Hematopoietic multipotent progenitor cell treated with erythropoietin and hydrocortisone succinate and interleukin-3 and kit ligand, for 8 days (in vitro differentiated cells): Measurements from ENCODE around the gene PCDHA6.
"Not testable (repeated sequence)": the region's sequence is repeated elsewhere in the genome, so short reads cannot be mapped to it uniquely, and the experiment has no call there.

Experiments used
- DNase-seq: peaks from one replicate; pipeline ENCODE4 v3.0.0-alpha.2; 2015

PCDHA6 gene

DNA sequence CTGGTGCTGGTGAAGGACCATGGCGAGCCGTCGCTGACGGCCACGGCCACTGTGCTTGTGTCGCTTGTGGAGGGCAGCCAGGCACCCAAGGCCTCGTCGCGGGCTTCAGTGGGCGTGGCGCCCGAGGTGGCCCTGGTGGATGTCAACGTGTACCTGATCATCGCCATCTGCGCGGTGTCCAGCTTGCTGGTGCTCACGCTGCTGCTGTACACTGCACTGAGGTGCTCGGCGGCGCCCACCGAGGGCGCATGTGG is 30.2 kb downstream of the PCDHA6 start:
- no peak for DNase-seq

DNA sequence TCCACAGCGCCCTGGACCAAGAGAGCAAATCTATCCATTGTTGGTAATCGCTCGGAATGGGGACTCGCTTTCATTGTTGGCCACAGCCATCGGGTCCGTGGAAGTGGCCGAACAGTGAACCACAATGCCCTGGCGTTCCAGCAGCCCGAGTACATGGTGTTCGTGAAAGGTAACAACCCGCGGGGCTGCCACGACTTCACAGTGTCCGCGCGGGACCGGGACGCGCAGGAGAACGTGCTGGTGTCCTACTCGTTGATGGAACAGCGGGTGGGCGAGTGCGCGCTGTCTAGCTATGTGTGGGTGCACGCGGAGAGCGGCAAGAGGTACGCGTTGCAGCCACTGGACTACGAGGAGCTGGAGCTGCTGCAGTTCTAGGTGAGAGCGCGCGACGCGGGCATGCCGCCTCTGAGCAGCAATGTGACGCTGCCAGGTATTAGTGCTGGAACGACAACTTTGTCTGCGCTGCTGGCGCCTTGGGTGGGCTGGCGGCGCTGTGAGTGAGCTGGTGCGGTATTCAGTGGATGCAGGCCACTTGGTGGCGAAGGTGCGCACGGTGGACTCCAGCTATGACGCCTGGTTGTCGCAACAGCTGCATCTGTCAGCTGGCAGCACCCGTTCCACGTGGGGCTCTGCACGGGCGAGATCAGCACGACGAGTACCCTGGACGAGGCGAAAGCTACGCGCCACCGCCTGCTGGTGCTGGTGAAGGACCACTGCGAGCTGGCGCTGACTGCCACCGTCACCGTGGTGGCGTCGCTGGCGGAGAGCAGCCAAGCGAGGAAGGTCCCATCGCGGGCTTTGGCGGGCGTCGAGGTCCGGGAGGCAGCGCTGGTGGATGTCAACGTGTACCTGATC is 34.9 kb downstream of the PCDHA6 start:
- no peak for DNase-seq

GRCh38 chr5:140868721-140869554 is 41.2 kb downstream of the PCDHA6 start, which contains the start of gene PCDHA11:
Gene PCDHA11 (plus strand): TSS chr5:140868957. CDS start chr5:140869104, 147 bp downstream.
- no peak for DNase-seq

DNA sequence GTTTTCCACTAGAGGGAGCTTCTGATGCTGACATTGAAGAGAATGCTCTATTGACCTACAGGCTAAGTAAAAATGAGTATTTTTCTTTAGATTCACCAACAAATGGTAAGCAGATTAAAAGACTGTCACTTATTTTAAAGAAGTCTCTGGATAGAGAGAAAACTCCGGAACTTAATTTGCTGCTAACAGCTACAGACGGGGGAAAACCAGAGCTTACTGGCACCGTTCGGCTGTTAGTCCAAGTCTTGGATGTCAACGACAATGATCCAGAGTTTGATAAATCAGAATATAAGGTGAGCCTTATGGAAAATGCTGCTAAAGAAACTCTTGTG is 41.8 kb downstream of the PCDHA6 start:
- DNase-seq = no peak

DNA sequence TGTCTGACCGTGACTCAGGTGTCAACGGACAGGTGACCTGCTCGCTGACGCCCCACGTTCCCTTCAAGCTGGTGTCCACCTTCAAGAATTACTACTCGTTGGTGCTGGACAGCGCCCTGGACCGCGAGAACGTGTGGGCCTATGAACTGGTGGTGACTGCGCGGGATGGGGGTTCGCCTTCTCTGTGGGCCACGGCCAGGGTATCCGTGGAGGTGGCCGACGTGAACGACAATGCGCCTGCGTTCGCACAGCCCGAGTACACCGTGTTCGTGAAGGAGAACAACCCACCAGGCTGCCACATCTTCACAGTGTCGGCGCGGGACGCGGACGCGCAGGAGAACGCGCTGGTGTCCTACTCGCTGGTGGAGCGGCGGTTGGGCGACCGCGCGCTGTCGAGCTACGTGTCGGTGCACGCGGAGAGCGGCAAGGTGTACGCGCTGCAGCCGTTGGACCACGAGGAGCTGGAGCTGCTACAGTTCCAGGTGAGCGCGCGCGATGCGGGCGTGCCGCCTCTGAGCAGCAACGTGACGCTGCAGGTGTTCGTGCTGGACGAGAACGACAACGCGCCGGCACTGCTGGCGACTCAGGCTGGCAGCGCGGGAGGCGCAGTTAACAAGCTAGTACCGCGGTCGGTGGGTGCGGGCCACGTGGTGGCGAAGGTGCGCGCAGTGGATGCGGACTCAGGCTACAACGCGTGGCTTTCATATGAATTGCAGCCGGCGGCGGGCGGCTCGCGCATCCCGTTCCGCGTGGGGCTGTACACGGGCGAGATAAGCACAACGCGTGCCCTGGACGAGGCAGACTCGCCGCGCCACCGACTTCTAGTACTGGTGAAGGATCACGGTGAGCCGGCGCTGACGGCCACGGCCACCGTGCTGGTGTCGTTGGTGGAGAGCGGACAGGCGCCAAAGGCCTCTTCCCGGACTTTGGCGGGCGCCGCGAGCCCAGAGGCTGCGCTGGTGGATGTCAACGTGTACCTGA is 42.8 kb downstream of the PCDHA6 start:
- DNase-seq = no peak

DNA sequence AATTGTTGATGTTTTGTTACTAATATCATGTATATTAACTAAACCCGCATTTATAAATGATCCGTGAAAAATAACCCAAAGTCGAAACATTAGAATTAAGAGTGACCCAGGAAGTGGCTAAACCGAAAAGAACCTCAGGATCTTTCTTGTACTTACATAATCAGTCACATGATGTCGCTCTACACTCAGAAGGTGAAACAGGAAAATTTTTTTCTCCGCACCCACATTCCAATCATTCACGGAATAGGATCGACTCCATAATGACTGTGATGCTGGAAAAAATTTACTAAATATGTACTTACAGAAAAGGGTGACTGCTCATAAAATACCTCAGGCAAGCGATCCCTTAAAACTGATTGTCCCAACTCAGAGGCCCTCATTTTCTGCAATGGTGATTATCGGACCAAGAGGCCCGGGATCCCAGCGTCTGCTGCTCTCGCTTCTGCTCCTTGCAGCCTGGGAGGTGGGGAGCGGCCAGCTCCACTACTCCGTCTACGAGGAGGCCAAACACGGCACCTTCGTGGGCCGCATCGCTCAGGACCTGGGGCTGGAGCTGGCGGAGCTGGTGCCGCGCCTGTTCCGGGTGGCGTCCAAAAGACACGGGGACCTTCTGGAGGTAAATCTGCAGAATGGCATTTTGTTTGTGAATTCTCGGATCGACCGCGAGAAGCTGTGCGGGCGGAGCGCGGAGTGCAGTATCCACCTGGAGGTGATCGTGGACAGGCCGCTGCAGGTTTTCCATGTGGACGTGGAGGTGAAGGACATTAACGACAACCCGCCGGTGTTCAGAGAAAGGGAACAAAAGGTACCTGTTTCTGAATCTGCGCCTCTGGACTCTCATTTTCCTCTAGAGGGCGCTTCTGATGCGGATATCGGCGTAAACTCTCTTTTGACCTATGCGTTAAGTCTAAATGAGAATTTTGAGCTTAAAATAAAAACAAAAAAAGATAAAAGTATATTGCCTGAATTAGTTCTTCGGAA is 47.6 kb downstream of the PCDHA6 start, which contains the start of gene PCDHA12:
Gene PCDHA12 (plus strand): TSS at position 224 of the 981 bp plus-strand sequence. CDS start 165 bp downstream, at position 389.
- no peak for DNase-seq

DNA sequence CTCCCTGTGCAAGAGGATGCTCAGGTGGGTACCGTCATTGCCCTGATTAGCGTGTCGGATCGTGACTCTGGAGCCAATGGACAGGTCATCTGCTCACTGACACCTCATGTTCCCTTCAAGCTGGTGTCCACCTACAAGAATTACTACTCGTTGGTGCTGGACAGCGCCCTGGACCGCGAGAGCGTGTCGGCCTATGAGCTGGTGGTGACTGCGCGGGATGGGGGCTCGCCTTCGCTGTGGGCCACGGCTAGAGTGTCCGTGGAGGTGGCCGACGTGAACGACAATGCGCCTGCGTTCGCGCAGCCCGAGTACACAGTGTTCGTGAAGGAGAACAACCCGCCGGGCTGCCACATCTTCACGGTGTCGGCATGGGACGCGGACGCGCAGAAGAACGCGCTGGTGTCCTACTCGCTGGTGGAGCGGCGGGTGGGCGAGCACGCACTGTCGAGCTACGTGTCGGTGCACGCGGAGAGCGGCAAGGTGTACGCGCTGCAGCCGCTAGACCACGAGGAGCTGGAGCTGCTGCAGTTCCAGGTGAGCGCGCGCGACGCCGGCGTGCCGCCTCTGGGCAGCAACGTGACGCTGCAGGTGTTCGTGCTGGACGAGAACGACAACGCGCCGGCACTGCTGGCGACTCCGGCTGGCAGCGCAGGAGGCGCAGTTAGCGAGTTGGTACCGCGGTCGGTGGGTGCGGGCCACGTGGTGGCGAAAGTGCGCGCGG is 48.9 kb downstream of the PCDHA6 start:
- DNase-seq = not testable (repeated sequence)

DNA sequence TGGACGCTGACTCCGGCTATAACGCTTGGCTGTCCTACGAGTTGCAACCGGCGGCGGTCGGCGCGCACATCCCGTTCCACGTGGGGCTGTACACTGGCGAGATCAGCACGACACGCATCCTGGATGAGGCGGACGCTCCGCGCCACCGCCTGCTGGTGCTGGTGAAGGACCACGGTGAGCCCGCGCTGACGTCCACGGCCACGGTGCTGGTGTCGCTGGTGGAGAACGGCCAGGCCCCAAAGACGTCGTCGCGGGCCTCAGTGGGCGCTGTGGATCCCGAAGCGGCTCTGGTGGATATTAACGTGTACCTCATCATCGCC is 49.5 kb downstream of the PCDHA6 start:
- no peak for DNase-seq
